Hematopoietic multipotent progenitor cell treated with erythropoietin and hydrocortisone succinate and interleukin-3 and kit ligand, for 15 days (in vitro differentiated cells): ENCODE results near the gene TEX54.
"Not testable (repeated sequence)": the region's sequence is repeated elsewhere in the genome, so short reads cannot be mapped to it uniquely, and the experiment has no call there.

Experiments
- DNase-seq: peaks from one replicate; pipeline ENCODE4 v3.0.0-alpha.2; 2015; ENCODE audit warnings: low spot score

The TEX54 gene

GRCh38 chr11:62855571-62856332 lies 23.1 kb upstream of the TEX54 start:
- DNase-seq, result peak; percentile 98

- DNase-seq, result no peak
Observed at GRCh38 chr11:62854825-62855570, 22.4 kb upstream of the TEX54 start.

- DNase-seq, result no peak
Observed at GRCh38 chr11:62854013-62854824, 21.6 kb upstream of the TEX54 start.

GRCh38 chr11:62853279-62853965 lies 20.8 kb upstream of the TEX54 start:
- DNase-seq, result no peak

GRCh38 chr11:62852523-62853188 lies 20.0 kb upstream of the TEX54 start:
- DNase-seq, result no peak

GRCh38 chr11:62851807-62852522 lies 19.3 kb upstream of the TEX54 start:
- no peak for DNase-seq

DNA sequence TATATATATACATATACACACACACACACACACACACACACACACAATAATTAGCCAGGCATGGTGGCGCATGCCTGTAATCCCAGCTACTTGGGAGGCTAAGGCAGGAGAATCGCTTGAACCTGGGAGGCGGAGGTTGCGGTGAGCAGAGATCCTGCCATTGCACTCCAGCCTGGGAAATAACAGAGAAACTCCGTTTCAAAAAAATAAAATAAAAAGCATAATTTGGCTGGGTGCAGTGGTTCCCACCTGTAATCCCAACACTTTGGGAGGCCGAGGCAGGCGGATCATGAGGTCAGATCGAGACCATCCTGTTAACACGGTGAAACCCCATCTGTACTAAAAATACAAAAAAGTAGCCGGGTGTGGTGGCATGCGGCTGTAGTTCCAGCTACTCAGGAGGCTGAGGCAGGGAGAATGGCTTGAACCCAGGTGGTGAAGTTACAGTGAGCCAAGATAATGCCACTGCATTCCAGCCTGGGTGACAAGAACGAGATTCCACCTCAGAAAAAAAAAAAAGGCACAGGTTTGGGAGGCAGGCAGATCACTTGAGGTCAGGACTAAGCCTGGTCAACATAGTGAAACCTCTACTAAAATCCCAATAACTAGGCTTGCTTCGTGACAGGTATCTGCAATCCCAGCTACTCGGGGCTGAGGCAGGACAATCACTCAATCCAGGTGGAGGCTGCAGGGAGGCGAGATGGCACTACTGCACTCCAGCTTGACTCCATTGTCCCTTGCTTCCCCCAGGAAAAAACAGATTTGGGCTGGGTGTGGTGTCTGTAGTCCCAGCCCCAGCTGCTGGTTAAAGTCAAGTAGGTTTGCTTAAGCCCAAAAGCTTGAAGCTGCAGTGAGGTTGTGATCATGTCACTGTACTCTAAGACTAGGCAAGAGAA lies 18.5 kb upstream of the TEX54 start:
- DNase-seq, result no peak

GRCh38 chr11:62847767-62848314 lies 15.2 kb upstream of the TEX54 start:
- no peak for DNase-seq

GRCh38 chr11:62846177-62846576 lies 13.5 kb upstream of the TEX54 start:
- DNase-seq, result no peak

DNA sequence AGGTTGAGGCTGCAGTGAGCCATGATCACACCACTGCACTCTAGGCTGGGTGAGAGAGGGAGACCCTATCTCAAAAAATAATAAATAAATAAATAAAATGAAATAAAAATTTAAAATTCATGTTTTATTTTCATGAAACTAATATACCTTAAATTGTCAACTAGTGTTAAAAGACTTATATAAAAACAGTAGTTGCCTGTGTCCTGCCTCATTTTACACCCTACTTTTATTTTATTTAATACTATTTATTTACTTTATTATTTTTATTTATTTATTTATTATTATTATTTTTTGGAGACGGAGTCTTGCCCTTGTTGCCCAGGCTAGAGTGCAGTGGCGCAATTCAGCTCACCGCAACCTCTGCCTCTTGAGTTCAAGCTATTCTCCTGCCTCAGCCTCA lies 11.5 kb upstream of the TEX54 start:
- DNase-seq, result no peak

GRCh38 chr11:62843466-62843865 lies 10.8 kb upstream of the TEX54 start:
- DNase-seq, result no peak

GRCh38 chr11:62842891-62843290 lies 10.2 kb upstream of the TEX54 start:
- not testable (repeated sequence) for DNase-seq

DNA sequence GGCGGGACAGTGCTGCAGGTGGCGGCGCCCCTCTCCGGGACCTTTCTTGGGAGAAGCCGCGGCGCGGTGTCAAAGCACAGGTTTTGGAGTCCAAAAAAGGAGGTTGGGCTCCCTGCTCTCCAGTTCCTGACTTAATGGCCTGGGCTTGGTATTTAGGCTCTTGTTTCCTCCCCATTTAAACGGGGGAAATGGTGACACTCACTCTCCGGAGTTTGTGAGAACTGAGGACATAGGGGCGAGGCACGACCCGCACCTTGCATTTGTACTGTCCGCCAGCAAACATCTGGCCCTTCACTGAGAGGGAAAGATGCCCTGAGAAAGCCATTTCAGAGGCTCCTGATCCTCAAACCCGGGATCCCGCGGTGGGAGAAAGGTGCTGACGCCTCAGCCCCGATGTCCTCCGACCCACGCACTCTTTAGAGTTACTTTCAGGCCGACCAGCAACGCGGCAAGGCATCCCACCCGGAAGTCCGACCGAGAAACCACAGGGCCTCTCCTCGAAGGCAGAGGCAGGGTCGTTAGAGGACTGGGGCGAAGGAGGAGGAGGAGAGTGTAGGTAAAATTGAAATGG lies 9.6 kb upstream of the TEX54 start:
- DNase-seq, result no peak

DNA sequence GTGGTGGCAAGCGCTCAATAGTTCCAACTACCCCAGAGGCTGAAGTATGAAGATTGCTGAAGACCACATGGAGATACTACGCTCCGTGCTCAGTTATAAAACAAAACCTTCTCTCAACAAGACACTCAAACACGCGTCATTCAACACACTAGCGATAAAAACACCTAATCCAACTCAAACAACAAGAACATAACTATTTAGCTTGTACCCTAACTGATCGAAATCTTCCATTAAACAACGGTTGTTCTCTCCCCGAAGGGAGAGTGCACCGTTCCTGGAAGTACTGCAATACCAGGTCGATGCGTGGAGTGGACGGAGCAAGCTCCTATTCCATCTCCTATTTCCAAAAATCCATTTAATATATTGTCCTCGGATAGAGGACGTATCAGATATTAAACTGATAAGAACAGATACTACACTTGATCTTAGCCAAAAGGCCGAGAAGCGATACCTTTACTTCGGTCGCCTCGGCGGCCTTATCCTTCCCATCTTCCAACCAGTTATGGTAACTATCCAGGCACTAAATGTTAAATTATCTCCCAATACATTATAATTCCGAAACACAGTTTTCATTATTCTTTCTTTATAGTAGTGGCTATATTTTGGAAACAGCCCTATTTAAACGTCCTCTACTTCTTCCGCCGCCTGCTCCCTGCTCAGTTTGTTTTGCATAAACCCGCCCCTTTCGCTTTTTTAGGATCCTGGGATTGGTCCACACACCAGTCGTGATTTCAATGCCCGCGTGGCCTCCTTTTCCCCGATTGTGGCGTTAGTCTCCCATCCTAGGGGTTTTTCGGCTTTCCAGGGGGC lies 8.9 kb upstream of the TEX54 start:
- peak; percentile 91 for DNase-seq

- peak; percentile 73 for DNase-seq
Observed at GRCh38 chr11:62840721-62841360, 8.2 kb upstream of the TEX54 start.

DNA sequence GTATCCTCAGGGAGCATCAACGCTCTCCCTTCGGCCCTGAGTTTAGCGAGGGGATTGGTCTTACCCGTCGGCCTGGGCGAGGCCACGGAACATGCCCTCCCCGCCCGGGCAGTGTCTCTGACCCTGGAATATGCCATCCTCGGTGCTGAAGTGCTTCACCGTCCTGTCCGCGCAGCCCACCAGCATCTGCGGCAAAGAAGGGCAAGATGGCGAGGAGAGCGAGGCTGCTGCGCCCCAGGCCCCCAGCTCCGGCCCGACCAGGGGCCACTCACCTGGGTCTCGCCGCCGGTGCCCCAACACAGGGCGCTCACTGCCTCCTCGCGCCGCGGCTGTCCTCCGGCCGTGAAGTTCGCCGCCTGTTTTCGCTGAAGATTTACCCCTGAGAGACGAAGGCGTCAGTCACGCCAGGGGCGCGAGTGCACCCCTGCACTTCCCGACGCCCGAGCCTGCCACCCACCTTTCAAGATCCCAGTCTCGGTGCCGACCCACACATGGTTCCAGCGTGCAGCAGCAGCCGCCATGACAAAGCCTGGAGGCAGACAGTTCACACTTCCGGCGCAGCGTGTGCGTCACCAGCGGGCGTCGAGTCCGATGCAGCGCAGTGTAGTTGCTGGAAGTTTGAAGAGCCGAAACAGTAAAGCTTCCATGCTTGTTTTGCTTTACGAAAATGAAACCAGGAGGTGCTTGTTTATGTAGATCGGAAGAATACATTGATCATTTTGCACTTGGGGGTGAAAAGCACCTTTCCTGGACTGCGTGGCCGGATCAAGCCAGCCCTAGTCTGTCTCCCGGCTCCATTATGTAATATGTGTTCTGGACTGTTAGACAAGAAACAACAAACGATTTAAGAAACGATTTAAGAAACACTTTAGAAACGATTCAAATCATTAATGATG lies 6.7 kb upstream of the TEX54 start, which contains the start of gene WDR74:
Gene WDR74 (minus strand): TSS at position 541 of the 896 bp plus-strand sequence. CDS start 20 bp downstream, at position 521.
- peak; percentile 91 for DNase-seq

DNA sequence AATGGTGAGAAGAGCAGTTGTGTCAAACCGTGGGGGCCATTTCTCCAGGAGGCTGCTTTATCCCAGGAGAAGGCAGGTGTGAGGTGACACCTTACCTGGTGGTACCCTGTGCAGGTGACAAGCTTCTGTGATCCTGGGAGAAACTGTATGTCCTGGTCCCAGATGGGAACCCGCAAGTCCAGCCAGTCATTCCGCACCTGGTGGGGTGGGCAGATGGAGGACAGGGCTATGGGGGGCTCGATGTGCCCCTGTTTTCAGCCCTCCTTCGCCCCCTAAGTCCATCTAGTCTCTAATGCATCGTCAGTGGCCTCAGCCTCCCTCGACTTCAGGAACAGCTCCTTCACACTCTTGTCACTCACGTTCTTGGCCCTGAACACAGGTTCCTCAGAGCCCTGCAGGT lies 2.7 kb upstream of the TEX54 start:
- no peak for DNase-seq
